GM12878 (cell line): ENCODE measurements around the gene ADGRA3. TPM values are rescaled to one million over a fixed set of nuclear protein-coding genes. Genes with fewer than 3 reads are reported as not detected.

Experiments used
- ATAC-seq: fragments of 200-7000 bp; cut with Tn5 transposase; 3 replicates; pipeline ENCODE4 v1.9.1; 2020; ENCODE audit warnings: mild to moderate bottlenecking, moderate library complexity
- BruUV-seq: library from RNA; stranded (reverse); fragments of 400-500 nt; replicated peaks from 2 replicates; lab custom pipeline; 2021; lab: Mats Ljungman, UMichigan
- CTCF ChIA-PET: fragments of 300-600 bp; sonication (Branson Sonifier 250); formaldehyde crosslinking; extraction: SDS; loops from one replicate; lab custom pipeline; 2021; ENCODE audit warnings: inconsistent platforms; lab: Yijun Ruan, JAX
- POLR2A ChIA-PET: fragments of 350-600 bp; formaldehyde crosslinking; extraction: SDS; loops from one replicate; lab custom pipeline; 2021; ENCODE audit warnings: inconsistent platforms; lab: Charles Lee
- RAD21 ChIA-PET: fragments of 300-600 bp; sonication (Branson Sonifier 250); formaldehyde crosslinking; loops from one replicate; lab custom pipeline; 2023; ENCODE audit warnings: antibody characterized with exemption; ENCODE audit not compliant: unreplicated experiment; lab: Charles Lee
- SMC1A ChIA-PET: fragments of 300-600 bp; sonication (Branson Sonifier 250); formaldehyde crosslinking; loops from one replicate; lab custom pipeline; 2023; ENCODE audit not compliant: unreplicated experiment, uncharacterized antibody; lab: Charles Lee
- DNase-seq: peaks from one replicate; pipeline ENCODE4 v3.0.0-alpha.2; 2011; ENCODE audit warnings: low read depth, low spot score
- FAIRE-seq: peaks from 3 replicates; lab custom pipeline; 2011; peaks lifted over from hg19 to GRCh38; lab: Jason Lieb, UNC
- H2AFZ ChIP-seq: 2 replicates; pipeline ENCODE4 v1.6.0; 2011; ENCODE audit warnings: low read depth, low read length, control low read depth; ENCODE audit not compliant: control insufficient read depth
- H3K27ac ChIP-seq: 2 replicates; pipeline ENCODE4 v1.5.1; 2011; ENCODE audit warnings: control low read depth; ENCODE audit not compliant: control insufficient read depth, insufficient read depth
- H3K27me3 ChIP-seq, 2 experiments: replicated peaks in 1 of 2; 2 replicates each; pipeline versions ENCODE4 v1.6.0 to v1.6.1; 2011; ENCODE audit warnings: low read length in 1 of 2; ENCODE audit not compliant: control insufficient read depth in 2 of 2, insufficient read depth in 2 of 2
- H3K36me3 ChIP-seq, 2 experiments: 2 replicates each; pipeline ENCODE4 v1.5.1; 2011; ENCODE audit warnings: low read length in 1 of 2; ENCODE audit not compliant: control insufficient read depth in 2 of 2, insufficient read depth in 2 of 2
- H3K4me1 ChIP-seq: 2 replicates; pipeline ENCODE4 v1.6.1; 2011; ENCODE audit warnings: mild to moderate bottlenecking, low read length, moderate library complexity, mixed read lengths; ENCODE audit not compliant: control insufficient read depth, insufficient read depth
- H3K4me2 ChIP-seq: 2 replicates; pipeline ENCODE4 v1.6.0; 2011; ENCODE audit warnings: control low read depth; ENCODE audit not compliant: control insufficient read depth, insufficient read depth
- H3K4me3 ChIP-seq: fragments of 200-600 bp; sonication (generic); 2 replicates; pipeline ENCODE4 v1.5.1; 2016
- H3K79me2 ChIP-seq: 2 replicates; pipeline ENCODE4 v1.6.0; 2011; ENCODE audit warnings: low read length; ENCODE audit not compliant: control insufficient read depth, insufficient read depth
- H3K9ac ChIP-seq: 2 replicates; pipeline ENCODE4 v1.8.0; 2011; ENCODE audit warnings: low read length, control low read depth, mixed read lengths; ENCODE audit not compliant: control insufficient read depth, insufficient read depth
- H3K9me3 ChIP-seq: replicated peaks from 3 replicates; pipeline ENCODE4 v1.5.1; 2011; ENCODE audit warnings: mild to moderate bottlenecking, low read length; ENCODE audit not compliant: control insufficient read depth, insufficient read depth
- H4K20me1 ChIP-seq: 2 replicates; pipeline ENCODE4 v1.6.0; 2011; ENCODE audit not compliant: control insufficient read depth, insufficient read depth
- ASH2L ChIP-seq: fragments of 300-600, 200-600 bp; sonication (generic); IDR thresholded peaks from 2 replicates; pipeline ENCODE4 v1.6.1; 2017; ENCODE audit warnings: low read depth, mild to moderate bottlenecking, borderline replicate concordance
- CHD1 ChIP-seq: IDR thresholded peaks from 2 replicates; pipeline ENCODE4 v1.6.1; 2012; ENCODE audit warnings: low read depth, low read length, improper control_type of control experiment
- CHD2 ChIP-seq: IDR thresholded peaks from 2 replicates; pipeline ENCODE4 v1.6.1; 2011; ENCODE audit warnings: low read depth, low read length, improper control_type of control experiment, borderline replicate concordance
- EZH2 ChIP-seq: IDR thresholded peaks from 2 replicates; pipeline ENCODE4 v1.6.1; 2012; ENCODE audit warnings: low read depth, mild to moderate bottlenecking, control low read depth, inconsistent platforms, low read length, borderline replicate concordance; ENCODE audit not compliant: control insufficient read depth
- IKZF2 ChIP-seq, 2 experiments: fragments of 450-650 bp; IDR thresholded peaks; 2 replicates each; pipeline ENCODE4 v1.6.1; 2017; ENCODE audit warnings: mild to moderate bottlenecking in 2 of 2, moderate library complexity in 2 of 2
- MYC ChIP-seq: IDR thresholded peaks from 2 replicates; pipeline ENCODE4 v1.6.1; 2011; ENCODE audit warnings: mild to moderate bottlenecking, low read length, moderate library complexity, inconsistent platforms; ENCODE audit not compliant: insufficient read depth, insufficient replicate concordance, insufficient read length, severe bottlenecking
- NFXL1 ChIP-seq: fragments of 450-650 bp; IDR thresholded peaks from 2 replicates; pipeline ENCODE4 v1.6.1; 2017; ENCODE audit warnings: antibody characterized with exemption, mild to moderate bottlenecking, borderline replicate concordance
- NFYA ChIP-seq: IDR thresholded peaks from 2 replicates; pipeline ENCODE4 v1.6.1; 2011; ENCODE audit warnings: low read depth, mild to moderate bottlenecking, low read length, improper control_type of control experiment, borderline replicate concordance
- NFYB ChIP-seq: IDR thresholded peaks from 2 replicates; pipeline ENCODE4 v1.6.1; 2011; ENCODE audit warnings: low read depth, mild to moderate bottlenecking, low read length, improper control_type of control experiment, moderate library complexity; ENCODE audit not compliant: insufficient read depth
- RB1 ChIP-seq: fragments of 450-650 bp; formaldehyde crosslinking; IDR thresholded peaks from 2 replicates; pipeline ENCODE4 v1.6.1; 2017; ENCODE audit warnings: mild to moderate bottlenecking, borderline replicate concordance
- RELA ChIP-seq: fragments of 450-650 bp; IDR thresholded peaks from 2 replicates; pipeline ENCODE4 v1.8.0; 2014; ENCODE audit warnings: borderline replicate concordance; ENCODE audit not compliant: partially characterized antibody
- SMARCA5 ChIP-seq: fragments of 450-650 bp; IDR thresholded peaks from 2 replicates; pipeline ENCODE4 v1.6.1; 2017; ENCODE audit warnings: mild to moderate bottlenecking
- WGBS: methylation state at CpG from one replicate; pipeline ENCODE4 v1.1.6; 2016; ENCODE audit warnings: low lambda C conversion rate; ENCODE audit not compliant: insufficient replicate concordance, insufficient coverage; ENCODE audit errors: missing lambda C conversion rate; 5-methylcytosine and 5-hydroxymethylcytosine counted together
- in situ Hi-C: fragments of 300-500 bp; cut with MboI; formaldehyde crosslinking; loops from 9 replicates; pipeline ENCODE4 v1.14.3; 2018; ENCODE audit warnings: mixed read lengths
- intact Hi-C: fragments of 100-400 bp; cut with micrococcal nuclease; formaldehyde crosslinking; loops from one replicate; pipeline ENCODE4 v1.14.2; 2022; ENCODE audit not compliant: unreplicated experiment
- polyA plus RNA-seq, 11 experiments: library from polyadenylated mRNA; depleted of rRNA in 4 of 11; unstranded in 6 of 11; stranded (reverse) in 5 of 11; fragments of >200 nt; fragmentation: Nextera tagmentation in 4 of 11; fragmentation: Illumina TruSeq in 1 of 11; extraction: Ambion mirVana in 4 of 11; extraction: Trizol in 1 of 11; gene quantifications; 1 replicate in 1 of 11; 2 replicates in 10 of 11; pipeline versions ENCODE4 v1.2.1 to v1.2.3, GENCODE V29; 2011 to 2016; ENCODE audit warnings: inconsistent platforms in 2 of 11, missing spikeins in 2 of 11, low read depth in 1 of 11
- total RNA-seq, 4 experiments: library from RNA; depleted of rRNA in 3 of 4; stranded (reverse); fragments of >200 nt in 3 of 4; fragmentation: Illumina TruSeq in 1 of 4; extraction: Trizol in 1 of 4; gene quantifications; 2 replicates each; pipeline versions ENCODE4 v1.2.1 to v1.2.3, GENCODE V29; 2013 to 2021
- TF ChIP-seq, protein P1 (sequence below): fragments of 450-650 bp; IDR thresholded peaks from 2 replicates; pipeline ENCODE4 v1.6.1; 2016; ENCODE audit warnings: mild to moderate bottlenecking
- TF ChIP-seq, protein P2 (sequence below): fragments of 150-350 bp; IDR thresholded peaks from 2 replicates; pipeline ENCODE4 v1.6.1; 2016; ENCODE audit warnings: low read depth, low read length
- TF ChIP-seq, protein P3 (sequence below): IDR thresholded peaks from 2 replicates; pipeline ENCODE4 v1.6.1; 2012; ENCODE audit warnings: low read length, inconsistent platforms
- TF ChIP-seq, protein P4 (sequence below): fragments of 450-650 bp; IDR thresholded peaks from 2 replicates; pipeline ENCODE4 v1.6.1; 2017; ENCODE audit warnings: mild to moderate bottlenecking, low read depth, inconsistent platforms; ENCODE audit not compliant: poor library complexity, severe bottlenecking

The ADGRA3 gene
- total and polyA plus RNA-seq, 10 of the 15 experiments (the other 5 are each of a cell fraction or from before 2014, with no cell fraction given): 0.24 to 66.2 (median 2.5) TPM

- Histone ChIP-seq H4K20me1 (no peaks in the 10 kb centered on the region), H2AFZ (no peak overlapping the region), H3K4me3 (no peak overlapping the region), H3K27ac (no peak overlapping the region), H3K9ac (no peak overlapping the region), H3K4me1 (no peaks in the 10 kb centered on the region), H3K79me2 (no peaks in the 10 kb centered on the region), H3K27me3 (no peaks in the 10 kb centered on the region), H3K4me2 (no peak overlapping the region), H3K36me3 (no peaks in the 10 kb centered on the region), H3K9me3 (no peaks in the 10 kb centered on the region)
- no peak for DNase-seq
- in situ Hi-C loops (no loop called here), intact Hi-C loops (no loop called here)
- ChIA-PET SMC1A (interaction anchor here (0.7 to 2.6 kb wide), 9 partner anchors 11 to 168 kb away, joined by 3 to 15 read pairs (median 4); no protein-coding TSS in a partner anchor), RAD21 (interaction anchor here (1.5 to 1.8 kb wide), 2 partner anchors 67 to 168 kb away, joined by 7 to 8 read pairs; no protein-coding TSS in a partner anchor), POLR2A (no interaction called here), CTCF (interaction anchor here (0.6 to 1.6 kb wide), 7 partner anchors 23 to 221 kb away, joined by 3 to 6 read pairs (median 4); no protein-coding TSS in a partner anchor)
- no TSS peak for BruUV-seq
- no peak for FAIRE-seq
- 6% methylated on average over 2 of the region's 2 CpGs for WGBS
- ATAC-seq: no peak
- TF ChIP-seq, protein P1, sequence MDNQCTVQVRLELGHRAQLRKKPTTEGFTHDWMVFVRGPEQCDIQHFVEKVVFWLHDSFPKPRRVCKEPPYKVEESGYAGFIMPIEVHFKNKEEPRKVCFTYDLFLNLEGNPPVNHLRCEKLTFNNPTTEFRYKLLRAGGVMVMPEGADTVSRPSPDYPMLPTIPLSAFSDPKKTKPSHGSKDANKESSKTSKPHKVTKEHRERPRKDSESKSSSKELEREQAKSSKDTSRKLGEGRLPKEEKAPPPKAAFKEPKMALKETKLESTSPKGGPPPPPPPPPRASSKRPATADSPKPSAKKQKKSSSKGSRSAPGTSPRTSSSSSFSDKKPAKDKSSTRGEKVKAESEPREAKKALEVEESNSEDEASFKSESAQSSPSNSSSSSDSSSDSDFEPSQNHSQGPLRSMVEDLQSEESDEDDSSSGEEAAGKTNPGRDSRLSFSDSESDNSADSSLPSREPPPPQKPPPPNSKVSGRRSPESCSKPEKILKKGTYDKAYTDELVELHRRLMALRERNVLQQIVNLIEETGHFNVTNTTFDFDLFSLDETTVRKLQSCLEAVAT: no peak
- TF ChIP-seq CHD1: no peak
- no peak for TF ChIP-seq CHD2
- no peak for TF ChIP-seq MYC
- no peak for TF ChIP-seq SMARCA5
- TF ChIP-seq IKZF2 (IDR thresholded peaks at IDR 0.05): no peak
- TF ChIP-seq RELA: no peak
- no peak for TF ChIP-seq NFXL1
- TF ChIP-seq, protein P2, sequence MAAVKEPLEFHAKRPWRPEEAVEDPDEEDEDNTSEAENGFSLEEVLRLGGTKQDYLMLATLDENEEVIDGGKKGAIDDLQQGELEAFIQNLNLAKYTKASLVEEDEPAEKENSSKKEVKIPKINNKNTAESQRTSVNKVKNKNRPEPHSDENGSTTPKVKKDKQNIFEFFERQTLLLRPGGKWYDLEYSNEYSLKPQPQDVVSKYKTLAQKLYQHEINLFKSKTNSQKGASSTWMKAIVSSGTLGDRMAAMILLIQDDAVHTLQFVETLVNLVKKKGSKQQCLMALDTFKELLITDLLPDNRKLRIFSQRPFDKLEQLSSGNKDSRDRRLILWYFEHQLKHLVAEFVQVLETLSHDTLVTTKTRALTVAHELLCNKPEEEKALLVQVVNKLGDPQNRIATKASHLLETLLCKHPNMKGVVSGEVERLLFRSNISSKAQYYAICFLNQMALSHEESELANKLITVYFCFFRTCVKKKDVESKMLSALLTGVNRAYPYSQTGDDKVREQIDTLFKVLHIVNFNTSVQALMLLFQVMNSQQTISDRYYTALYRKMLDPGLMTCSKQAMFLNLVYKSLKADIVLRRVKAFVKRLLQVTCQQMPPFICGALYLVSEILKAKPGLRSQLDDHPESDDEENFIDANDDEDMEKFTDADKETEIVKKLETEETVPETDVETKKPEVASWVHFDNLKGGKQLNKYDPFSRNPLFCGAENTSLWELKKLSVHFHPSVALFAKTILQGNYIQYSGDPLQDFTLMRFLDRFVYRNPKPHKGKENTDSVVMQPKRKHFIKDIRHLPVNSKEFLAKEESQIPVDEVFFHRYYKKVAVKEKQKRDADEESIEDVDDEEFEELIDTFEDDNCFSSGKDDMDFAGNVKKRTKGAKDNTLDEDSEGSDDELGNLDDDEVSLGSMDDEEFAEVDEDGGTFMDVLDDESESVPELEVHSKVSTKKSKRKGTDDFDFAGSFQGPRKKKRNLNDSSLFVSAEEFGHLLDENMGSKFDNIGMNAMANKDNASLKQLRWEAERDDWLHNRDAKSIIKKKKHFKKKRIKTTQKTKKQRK: no peak
- TF ChIP-seq NFYA: no peak
- TF ChIP-seq ASH2L: no peak
- TF ChIP-seq, protein P3, sequence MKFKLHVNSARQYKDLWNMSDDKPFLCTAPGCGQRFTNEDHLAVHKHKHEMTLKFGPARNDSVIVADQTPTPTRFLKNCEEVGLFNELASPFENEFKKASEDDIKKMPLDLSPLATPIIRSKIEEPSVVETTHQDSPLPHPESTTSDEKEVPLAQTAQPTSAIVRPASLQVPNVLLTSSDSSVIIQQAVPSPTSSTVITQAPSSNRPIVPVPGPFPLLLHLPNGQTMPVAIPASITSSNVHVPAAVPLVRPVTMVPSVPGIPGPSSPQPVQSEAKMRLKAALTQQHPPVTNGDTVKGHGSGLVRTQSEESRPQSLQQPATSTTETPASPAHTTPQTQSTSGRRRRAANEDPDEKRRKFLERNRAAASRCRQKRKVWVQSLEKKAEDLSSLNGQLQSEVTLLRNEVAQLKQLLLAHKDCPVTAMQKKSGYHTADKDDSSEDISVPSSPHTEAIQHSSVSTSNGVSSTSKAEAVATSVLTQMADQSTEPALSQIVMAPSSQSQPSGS: no peak
- no peak for TF ChIP-seq RB1
- no peak for TF ChIP-seq NFYB
- TF ChIP-seq EZH2: no peak
- TF ChIP-seq, protein P4, sequence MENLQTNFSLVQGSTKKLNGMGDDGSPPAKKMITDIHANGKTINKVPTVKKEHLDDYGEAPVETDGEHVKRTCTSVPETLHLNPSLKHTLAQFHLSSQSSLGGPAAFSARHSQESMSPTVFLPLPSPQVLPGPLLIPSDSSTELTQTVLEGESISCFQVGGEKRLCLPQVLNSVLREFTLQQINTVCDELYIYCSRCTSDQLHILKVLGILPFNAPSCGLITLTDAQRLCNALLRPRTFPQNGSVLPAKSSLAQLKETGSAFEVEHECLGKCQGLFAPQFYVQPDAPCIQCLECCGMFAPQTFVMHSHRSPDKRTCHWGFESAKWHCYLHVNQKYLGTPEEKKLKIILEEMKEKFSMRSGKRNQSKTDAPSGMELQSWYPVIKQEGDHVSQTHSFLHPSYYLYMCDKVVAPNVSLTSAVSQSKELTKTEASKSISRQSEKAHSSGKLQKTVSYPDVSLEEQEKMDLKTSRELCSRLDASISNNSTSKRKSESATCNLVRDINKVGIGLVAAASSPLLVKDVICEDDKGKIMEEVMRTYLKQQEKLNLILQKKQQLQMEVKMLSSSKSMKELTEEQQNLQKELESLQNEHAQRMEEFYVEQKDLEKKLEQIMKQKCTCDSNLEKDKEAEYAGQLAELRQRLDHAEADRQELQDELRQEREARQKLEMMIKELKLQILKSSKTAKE: no peak
Observed at GRCh38 chr4:22439947-22440346, 75.9 kb downstream of the ADGRA3 start.
